ENCODE results near the gene TTC34. TPM values are rescaled to one million over a fixed set of nuclear protein-coding genes. Genes with fewer than 3 reads are reported as not detected.
"Not testable (repeated sequence)": the region's sequence is repeated elsewhere in the genome, so short reads cannot be mapped to it uniquely, and the experiment has no call there.

Gene TTC34
- total and polyA plus RNA-seq, 7 donors: 0.01 to 0.15 (median 0.04) TPM

GRCh38 chr1:2799811-2800663 is 1.5 kb downstream of the TTC34 start:
- Histone ChIP-seq H3K36me3 (ENCODE audit: insufficient read depth in 1 of 2, low read depth in 1 of 2) (no peaks in the 10 kb centered on the region), H3K4me3 (no peak overlapping the region), H3K27ac (no peak overlapping the region), H3K4me1 (no peaks in the 10 kb centered on the region), H3K27me3 (ENCODE audit: insufficient read depth in 3 of 3, low read length in 2 of 3) (peaks cover 0 to 34% (median 9%) of the 10 kb centered on the region in 3 donors), H3K9me3 (peaks cover 8% of the 10 kb centered on the region)
- no peak for ATAC-seq
- DNase-seq: peak; percentile 10 to 39
- WGBS, 3 donors: 84 to 87% (median 85%) methylated on average over 46 to 49 of the region's 49 CpGs
- TF ChIP-seq CTCF (IDR thresholded peaks at IDR 0.05): no peak
- intact Hi-C loops (cut with DNase I): no loop called here

GRCh38 chr1:2798958-2799357 is 2.5 kb downstream of the TTC34 start:
- WGBS, 3 donors: 95 to 97% (median 97%) methylated on average over 7 of the region's 7 CpGs
- H3K4me1 ChIP-seq; H3K4me3 ChIP-seq; ATAC-seq; H3K27ac ChIP-seq; H3K36me3 ChIP-seq (ENCODE audit: insufficient read depth in 1 of 2, low read depth in 1 of 2); intact Hi-C loops (cut with DNase I): not testable (repeated sequence)
- peak; percentile 2 to 18 for DNase-seq
- Histone ChIP-seq H3K27me3 (ENCODE audit: insufficient read depth in 3 of 3, low read length in 2 of 3) (peaks cover 0 to 37% (median 8%) of the 10 kb centered on the region in 3 donors), H3K9me3 (peaks cover 18% of the 10 kb centered on the region)

GRCh38 chr1:2797741-2798016 is 3.8 kb downstream of the TTC34 start:
- intact Hi-C loops (cut with DNase I): no loop called here
- WGBS, 3 donors: 49 to 66% (median 58%) methylated on average over 6 of the region's 6 CpGs
- no peak overlapping the region for H3K4me3 ChIP-seq
- no peaks in the 10 kb centered on the region for H3K36me3 ChIP-seq (ENCODE audit: insufficient read depth in 1 of 2, low read depth in 1 of 2)
- H3K9me3 ChIP-seq: peaks cover 30% of the 10 kb centered on the region
- H3K27ac ChIP-seq: no peak overlapping the region
- TF ChIP-seq CTCF (IDR thresholded peaks at IDR 0.05): no peak
- ATAC-seq: no peak
- H3K27me3 ChIP-seq (ENCODE audit: insufficient read depth in 3 of 3, low read length in 2 of 3): peaks cover 0 to 35% (median 2%) of the 10 kb centered on the region in 3 donors
- DNase-seq: no peak
- H3K4me1 ChIP-seq: no peaks in the 10 kb centered on the region

GRCh38 chr1:2796890-2797740 is 4.4 kb downstream of the TTC34 start:
- TF ChIP-seq CTCF (IDR thresholded peaks at IDR 0.05): no peak
- no peaks in the 10 kb centered on the region for H3K4me1 ChIP-seq
- DNase-seq (peak; percentile 2 to 20), ATAC-seq (no peak)
- H3K27me3 ChIP-seq (ENCODE audit: insufficient read depth in 3 of 3, low read length in 2 of 3): peaks cover 0 to 31% (median 2%) of the 10 kb centered on the region in 3 donors
- H3K4me3 ChIP-seq: no peak overlapping the region
- peaks cover 36% of the 10 kb centered on the region for H3K9me3 ChIP-seq
- intact Hi-C loops (cut with DNase I): no loop called here
- WGBS, 3 donors: 43 to 46% (median 46%) methylated on average over 19 of the region's 19 CpGs
- H3K27ac ChIP-seq: no peak overlapping the region
- H3K36me3 ChIP-seq (ENCODE audit: insufficient read depth in 1 of 2, low read depth in 1 of 2): no peaks in the 10 kb centered on the region

GRCh38 chr1:2795926-2796325 is 5.6 kb downstream of the TTC34 start:
- H3K36me3 ChIP-seq (ENCODE audit: insufficient read depth in 1 of 2, low read depth in 1 of 2): no peaks in the 10 kb centered on the region
- no peaks in the 10 kb centered on the region for H3K4me1 ChIP-seq
- H3K9me3 ChIP-seq: peaks cover 37% of the 10 kb centered on the region
- no peak overlapping the region for H3K4me3 ChIP-seq
- ATAC-seq (no peak), DNase-seq (no peak)
- intact Hi-C loops (cut with DNase I): no loop called here
- no peak for TF ChIP-seq CTCF (IDR thresholded peaks at IDR 0.05)
- no peak overlapping the region for H3K27ac ChIP-seq
- WGBS, 3 donors: 74 to 77% (median 75%) methylated on average over 6 of the region's 6 CpGs
- H3K27me3 ChIP-seq (ENCODE audit: insufficient read depth in 3 of 3, low read length in 2 of 3): peaks cover 0 to 26% (median 8%) of the 10 kb centered on the region in 3 donors
